NK-92 (cell line): ENCODE results near the gene HK1.
A peak's percentile ranks its signal among the peaks of the same experiment; 100 is the strongest.

ENCODE experiments used
- DNase-seq: peaks from one replicate; lab custom pipeline; 2025; ENCODE audit not compliant: unreplicated experiment; lab: John Stamatoyannopoulos, UW

HK1 gene

GRCh38 chr10:69400936-69401335 is 122.6 kb downstream of the HK1 start:
- no peak for DNase-seq

GRCh38 chr10:69401416-69401815 is 123.1 kb downstream of the HK1 start:
- DNase-seq = no peak

- DNase-seq = no peak
These were observed 124.1 kb downstream of the HK1 start for GRCh38 chr10:69402386-69402785.

GRCh38 chr10:69403066-69403465 is 124.8 kb downstream of the HK1 start:
- DNase-seq = no peak

- DNase-seq = no peak
These were observed 125.2 kb downstream of the HK1 start for GRCh38 chr10:69403519-69403918.

- DNase-seq = no peak
These were observed 126.5 kb downstream of the HK1 start for GRCh38 chr10:69404786-69405185.

GRCh38 chr10:69405221-69405620 is 126.9 kb downstream of the HK1 start:
- no peak for DNase-seq

- no peak for DNase-seq
These were observed 128.1 kb downstream of the HK1 start for GRCh38 chr10:69406302-69406811.

- DNase-seq = no peak
These were observed 128.7 kb downstream of the HK1 start for GRCh38 chr10:69406816-69407580.

GRCh38 chr10:69407621-69408301 is 129.5 kb downstream of the HK1 start:
- no peak for DNase-seq

- peak; percentile 53 for DNase-seq
These were observed 130.3 kb downstream of the HK1 start for GRCh38 chr10:69408318-69409175.

GRCh38 chr10:69409176-69409495 is 130.8 kb downstream of the HK1 start:
- no peak for DNase-seq

GRCh38 chr10:69409968-69410367 is 131.7 kb downstream of the HK1 start:
- no peak for DNase-seq

GRCh38 chr10:69410487-69410886 is 132.2 kb downstream of the HK1 start:
- DNase-seq = no peak

- no peak for DNase-seq
These were observed 133.2 kb downstream of the HK1 start for GRCh38 chr10:69411476-69411875.

GRCh38 chr10:69412232-69412790 is 134.0 kb downstream of the HK1 start:
- DNase-seq = no peak

- no peak for DNase-seq
These were observed 135.0 kb downstream of the HK1 start for GRCh38 chr10:69413221-69413865.

GRCh38 chr10:69414036-69415018 is 136.0 kb downstream of the HK1 start:
- DNase-seq = no peak

GRCh38 chr10:69415049-69415448 is 136.8 kb downstream of the HK1 start:
- DNase-seq = no peak

GRCh38 chr10:69415951-69416350 is 137.7 kb downstream of the HK1 start:
- no peak for DNase-seq
